Amniotic stem cell (primary cell): ENCODE results near the gene KIF5C.

Experiments used
- DNase-seq: peaks from one replicate; lab custom pipeline; 2025; lab: John Stamatoyannopoulos, UW

KIF5C gene

DNA sequence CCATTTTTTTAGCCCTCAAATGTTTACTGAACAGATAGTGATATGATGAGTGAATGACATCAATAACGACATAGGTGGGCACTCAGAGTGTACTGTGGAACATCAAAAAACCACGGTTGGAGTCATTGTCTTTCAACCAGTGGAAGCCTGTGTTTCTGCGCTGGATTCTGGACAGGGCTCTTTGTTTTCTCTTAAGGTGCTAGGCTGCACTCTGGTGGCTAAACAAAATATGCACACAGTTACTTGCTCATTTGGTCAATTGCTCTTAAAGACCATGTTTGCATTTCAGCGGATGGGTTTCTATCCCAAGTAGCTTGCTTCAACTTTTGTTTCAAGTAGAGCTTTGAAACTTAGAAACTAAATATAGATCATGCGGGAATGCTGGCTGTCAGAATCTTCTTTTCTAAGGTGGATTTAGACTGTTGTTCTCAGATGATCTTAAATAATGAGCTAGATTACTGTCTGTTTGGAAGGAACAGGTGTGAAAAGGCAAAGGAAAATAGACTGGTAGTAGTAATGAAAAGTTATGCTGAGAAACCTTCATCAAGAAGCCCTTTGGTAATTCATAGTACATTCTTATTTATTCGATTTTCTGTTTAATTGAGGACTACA is 115.0 kb downstream of the KIF5C start:
- DNase-seq: peak; percentile 66

DNA sequence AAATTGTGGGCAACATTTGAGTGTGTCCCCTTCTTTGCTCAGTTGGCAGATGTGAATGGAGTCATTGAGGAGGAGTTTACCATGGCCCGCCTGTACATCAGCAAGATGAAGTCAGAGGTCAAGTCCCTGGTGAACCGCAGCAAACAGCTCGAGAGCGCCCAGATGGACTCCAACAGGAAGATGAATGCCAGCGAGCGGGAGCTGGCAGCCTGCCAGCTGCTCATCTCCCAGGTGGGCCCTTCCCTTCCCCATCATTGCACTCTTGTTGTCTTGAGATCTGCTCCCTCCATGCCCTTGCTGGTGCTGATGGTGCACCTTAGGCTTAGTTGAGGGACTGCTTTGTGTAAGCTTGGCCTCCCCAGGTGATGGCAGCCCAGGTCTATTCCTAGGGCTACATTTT is 115.9 kb downstream of the KIF5C start:
- DNase-seq: no peak

DNA sequence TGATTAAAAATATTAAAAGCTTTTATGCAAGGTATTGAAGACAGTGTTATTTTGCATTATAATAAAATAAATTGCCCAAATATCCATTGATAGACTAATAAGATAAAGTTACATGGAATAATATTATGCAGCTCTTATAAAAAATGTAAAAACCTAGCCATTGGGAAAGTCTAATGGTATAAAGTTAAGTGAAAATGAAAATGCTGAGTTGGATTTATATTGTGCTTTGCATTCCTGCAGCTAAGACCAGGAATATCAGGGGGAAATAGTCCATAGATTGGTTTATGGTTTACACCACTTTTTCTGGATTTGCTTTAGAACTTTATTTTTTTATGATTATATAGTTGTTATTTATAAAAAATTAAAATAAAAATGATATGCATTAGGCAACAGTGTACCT is 117.4 kb downstream of the KIF5C start:
- DNase-seq: no peak

DNA sequence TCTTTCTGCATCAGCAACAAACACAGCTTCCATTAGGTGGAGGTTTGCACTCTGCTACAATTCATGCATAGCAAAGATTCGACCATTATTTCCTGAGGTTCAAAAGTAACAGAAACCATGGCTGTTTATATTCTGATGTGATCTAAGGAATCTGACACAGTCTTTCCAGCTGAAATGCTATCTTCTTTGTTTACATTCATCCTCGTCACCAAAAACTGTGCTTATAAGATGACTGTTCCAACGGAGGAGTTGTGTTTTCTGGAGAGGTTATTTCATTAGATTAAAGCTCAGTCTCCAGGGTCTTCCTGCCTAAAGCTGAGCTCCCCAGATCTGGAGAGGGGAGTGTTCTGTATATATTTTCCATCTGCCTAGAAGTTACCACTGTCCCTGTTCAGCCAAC is 118.3 kb downstream of the KIF5C start:
- no peak for DNase-seq

DNA sequence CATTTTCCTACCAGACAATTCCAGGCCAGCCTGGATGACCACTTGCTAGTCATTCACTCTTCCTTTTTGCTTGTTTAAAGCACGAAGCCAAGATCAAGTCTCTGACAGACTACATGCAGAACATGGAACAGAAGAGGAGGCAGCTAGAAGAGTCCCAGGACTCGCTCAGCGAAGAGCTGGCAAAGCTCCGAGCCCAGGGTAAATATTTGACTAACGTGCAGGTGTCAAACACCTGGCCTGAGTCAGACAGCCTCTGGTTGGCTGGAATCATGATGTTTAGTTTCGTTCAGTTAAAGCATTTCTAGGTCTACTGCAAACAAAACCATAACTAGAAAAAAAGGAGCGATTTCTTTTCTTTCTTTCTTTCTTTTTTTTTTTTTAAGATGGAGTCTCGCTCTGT is 119.3 kb downstream of the KIF5C start:
- no peak for DNase-seq

DNA sequence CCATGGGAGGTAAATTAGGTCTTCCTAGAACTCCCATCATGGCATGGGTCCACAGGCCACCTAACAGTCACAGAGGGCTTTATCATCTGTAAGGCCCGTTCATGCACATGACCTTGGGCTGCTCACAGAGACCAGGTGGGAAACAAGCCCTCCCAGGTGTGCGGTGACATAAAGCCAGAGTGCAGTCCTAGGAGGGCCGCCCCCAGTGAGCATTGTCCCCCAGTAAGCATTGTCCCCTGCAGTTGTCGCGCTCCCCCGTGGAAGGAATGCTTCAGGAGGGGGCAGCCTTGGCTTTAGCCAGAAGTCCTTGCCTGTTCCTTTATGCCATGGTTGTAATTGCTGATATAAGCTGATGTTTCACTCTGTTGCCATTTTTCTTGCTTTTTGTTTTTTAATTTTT is 121.8 kb downstream of the KIF5C start:
- DNase-seq: no peak

DNA sequence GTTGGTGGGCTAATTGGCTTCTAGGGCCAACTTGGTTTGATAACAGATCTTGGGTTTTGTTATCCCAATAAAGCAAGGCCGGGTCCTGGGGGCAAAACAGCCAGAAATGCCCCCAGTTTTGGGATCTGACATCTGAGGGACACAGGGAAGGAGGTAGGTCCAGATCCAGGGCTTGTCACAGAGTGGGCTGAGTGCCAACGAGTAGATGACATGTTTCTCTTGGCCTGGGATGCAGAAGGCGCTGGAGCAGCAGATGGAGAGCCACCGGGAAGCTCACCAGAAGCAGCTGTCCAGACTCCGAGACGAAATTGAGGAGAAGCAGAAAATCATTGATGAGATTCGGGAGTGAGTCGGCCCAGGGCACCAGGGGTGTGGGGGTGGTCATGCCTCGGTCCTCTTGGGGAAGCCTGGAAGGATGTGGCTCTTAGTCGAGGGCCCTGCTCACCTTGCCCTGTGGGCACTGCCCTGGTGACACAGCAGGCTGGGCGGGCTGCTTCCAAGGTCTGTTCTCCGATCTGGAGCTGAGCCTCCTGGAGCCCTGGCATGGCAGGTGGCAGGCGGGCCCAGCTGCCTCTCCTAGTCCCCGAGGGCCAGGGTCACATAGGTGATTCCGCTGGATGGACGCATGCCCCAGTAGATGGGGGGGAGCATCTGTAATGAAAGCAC is 123.3 kb downstream of the KIF5C start:
- no peak for DNase-seq

DNA sequence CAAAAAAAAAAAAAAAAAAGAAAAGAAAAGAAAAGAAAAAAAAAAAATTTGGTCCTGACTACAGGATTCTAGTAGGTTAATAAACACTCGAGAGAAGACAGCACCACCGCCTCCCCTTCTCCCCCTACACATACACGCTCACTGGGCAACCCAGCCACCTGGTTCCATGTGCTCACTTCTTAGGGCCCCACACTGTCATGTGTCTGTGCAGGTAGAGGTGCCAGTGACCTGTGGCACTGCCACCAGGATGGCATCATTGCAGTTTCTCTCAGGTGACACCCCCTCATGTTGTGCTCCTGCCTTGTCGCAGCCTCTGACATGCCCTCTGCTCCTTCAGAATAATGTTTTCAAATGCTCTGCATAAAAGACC is 123.8 kb downstream of the KIF5C start:
- no peak for DNase-seq

DNA sequence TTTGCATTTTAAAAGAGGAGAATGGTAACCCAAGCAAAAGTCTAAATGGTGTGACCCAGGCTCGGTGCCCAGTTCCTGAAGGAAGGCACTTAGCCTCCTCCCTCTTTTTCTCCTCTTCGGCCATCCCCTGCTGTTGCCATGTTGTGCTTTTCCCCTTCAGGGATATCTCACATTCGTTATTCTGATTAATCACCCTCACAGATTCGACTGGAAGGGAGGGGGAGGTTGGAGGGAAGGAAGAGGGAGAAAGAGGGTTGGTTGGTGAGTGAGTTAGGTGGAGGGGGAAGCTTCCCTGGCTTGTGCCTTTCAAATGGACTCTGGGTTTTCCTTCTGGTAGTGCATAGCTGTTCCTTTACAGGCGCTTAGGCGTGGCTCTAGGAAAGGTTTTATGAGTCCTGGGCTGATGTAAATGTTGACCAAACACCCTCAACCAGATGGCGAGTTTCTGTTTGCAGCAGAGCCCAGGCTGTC is 124.5 kb downstream of the KIF5C start:
- DNase-seq: no peak

DNA sequence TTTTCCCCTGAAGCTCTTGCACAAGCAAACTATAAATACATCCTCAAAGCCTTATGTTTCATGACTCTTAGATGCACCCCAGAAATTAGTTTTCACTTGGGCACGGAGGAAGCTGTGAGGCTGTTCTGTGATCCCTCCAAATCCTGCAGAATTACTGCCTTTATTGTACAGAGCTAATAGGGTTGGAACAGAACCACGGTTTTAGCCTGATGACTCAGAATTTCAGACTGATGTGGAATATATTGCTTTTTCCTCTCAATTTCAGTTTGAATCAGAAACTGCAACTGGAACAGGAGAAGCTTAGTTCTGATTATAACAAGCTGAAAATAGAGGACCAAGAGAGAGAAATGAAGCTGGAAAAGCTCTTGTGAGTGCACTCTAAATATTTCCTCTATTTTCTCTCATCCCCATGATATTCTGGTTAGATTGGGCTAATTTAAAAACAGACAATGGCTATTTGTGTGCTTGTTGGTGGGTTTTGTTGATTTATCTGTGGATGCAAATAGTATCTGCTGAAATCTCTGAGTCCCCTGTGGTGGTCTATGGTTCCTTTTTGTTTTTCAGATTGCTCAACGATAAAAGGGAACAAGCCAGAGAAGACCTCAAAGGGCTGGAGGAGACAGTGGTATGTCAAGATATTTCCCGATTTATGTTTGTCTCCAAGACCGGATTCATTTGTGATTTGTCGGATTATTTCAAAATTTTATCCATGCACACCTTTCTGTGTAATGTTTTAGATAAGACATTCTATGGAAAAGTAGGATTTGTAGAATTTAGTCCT is 125.3 kb downstream of the KIF5C start:
- DNase-seq: no peak

DNA sequence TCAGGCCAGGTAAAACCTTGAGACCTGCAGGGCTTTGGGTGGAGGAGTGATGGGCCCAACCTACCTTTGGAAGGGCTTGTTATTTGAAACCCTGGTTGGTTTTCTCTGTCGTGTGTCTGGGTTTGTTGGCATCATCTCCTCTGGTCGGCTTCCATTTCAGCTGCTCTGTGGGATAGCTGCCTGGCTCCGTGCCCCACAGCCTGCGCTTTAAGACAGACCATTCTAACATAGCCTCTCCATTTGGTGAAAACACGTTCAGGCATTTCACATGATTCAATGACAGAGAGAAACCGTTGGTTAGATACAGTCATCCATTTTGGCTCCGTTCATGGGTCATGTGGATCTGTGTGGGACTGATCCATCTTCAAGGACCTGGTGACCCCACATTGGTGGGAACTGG is 126.5 kb downstream of the KIF5C start:
- DNase-seq: no peak

DNA sequence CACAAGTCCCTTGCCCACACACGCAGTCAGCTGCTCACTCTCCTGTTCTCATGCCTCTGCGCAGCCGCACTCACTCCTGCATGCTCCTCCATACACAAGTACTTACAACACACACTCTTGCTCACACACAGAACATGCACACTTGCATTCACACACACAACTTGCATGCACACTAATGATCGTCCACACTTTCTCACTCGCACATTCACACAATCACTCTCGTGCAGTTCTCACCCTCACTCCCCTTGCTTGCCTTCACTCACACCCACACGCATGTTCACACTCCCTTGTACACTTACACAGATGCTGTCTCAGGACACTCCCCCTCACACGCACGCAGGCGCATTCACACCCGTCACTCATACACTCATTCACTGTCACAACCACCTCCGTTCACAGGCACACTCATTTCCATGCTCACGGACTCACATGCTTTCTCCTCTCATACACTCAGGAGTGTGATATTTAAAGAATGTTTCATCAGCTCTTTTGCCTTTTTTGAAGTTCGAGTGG is 127.4 kb downstream of the KIF5C start:
- no peak for DNase-seq

DNA sequence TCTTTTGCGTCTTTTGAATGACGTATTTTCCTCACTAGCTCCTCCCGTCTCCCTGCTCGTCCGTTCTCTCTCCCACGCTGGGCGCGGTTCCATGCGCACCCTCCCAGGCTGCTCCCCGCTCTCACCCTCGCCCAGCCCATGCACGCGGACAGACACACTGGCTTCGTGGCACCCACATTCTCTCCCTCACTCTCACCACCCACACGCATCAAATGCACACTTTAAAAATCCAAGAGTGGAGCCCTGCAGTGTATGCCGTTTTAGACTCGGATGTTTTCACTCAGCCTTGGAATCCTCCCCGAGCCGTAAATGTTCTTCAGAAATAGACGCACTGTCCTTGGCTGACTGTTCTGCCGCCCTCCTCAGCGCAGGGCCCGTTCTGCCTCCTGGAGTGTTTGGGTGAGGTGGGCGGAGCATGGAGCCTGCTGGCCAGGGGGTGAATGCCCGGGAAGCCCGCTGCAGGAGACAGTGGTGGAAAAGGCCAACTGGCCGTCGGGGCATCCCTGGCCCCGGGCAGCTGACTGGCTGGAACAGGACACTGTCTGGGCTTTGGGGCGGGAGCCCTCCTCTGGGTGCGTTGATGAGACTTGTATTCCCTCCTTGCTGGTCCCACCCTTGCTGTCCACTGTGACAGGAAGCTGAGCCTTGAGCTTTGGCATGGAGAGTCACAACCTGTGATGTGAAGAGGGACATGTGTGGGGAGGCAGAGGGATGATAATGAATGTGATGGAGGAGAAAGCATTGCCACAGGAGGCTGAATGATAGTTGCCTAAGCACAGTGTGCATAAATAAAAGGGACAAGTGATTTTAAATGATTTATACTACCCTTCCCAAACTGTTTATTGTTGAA is 128.1 kb downstream of the KIF5C start:
- no peak for DNase-seq

DNA sequence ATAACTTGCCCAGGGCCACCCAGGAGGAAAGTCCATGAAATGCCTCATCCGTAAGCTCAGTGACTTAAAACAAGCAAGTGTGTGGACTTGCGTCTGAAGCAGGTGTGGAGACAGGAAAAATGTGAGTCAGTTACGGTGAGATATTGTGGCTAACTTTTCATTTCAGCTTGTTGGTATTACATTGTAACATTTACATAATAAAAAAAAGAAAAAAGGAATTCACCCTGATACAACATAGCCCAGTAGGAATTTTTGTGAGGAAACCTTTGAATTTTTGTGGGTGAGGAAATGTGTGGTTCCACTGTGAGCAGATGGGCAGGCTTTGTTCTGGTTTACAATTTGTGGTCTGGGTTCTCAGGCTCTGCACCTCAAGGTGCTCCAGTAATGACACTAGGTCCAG is 129.8 kb downstream of the KIF5C start:
- no peak for DNase-seq

DNA sequence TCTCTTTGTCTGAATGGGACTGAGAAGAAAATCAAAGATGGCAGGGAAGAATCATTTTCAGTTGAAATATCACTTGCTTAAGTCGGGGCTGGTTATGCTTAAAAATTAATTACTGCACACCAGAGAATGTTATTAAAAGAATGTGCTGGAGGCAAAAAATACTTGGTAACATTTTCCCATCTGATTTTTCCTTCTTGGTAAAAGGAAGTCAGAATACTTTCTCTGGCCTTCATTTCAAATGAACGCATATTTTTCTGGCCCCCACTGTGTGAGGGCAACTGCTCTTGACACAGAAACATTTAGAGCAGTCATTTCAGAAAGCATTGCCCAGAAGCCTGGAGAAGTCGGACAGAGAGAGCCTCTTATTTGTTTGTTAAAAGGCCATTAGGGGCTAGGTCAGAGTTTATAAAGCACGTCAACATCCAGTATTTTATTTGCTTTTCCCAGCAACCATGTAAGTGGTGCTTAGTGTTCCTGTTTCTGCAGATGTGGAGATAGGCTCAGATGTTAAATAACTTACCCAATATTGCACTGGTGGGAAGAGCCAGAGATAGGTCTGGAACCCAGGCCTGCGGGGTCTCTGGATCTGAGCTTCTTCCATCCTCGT is 130.5 kb downstream of the KIF5C start:
- no peak for DNase-seq

DNA sequence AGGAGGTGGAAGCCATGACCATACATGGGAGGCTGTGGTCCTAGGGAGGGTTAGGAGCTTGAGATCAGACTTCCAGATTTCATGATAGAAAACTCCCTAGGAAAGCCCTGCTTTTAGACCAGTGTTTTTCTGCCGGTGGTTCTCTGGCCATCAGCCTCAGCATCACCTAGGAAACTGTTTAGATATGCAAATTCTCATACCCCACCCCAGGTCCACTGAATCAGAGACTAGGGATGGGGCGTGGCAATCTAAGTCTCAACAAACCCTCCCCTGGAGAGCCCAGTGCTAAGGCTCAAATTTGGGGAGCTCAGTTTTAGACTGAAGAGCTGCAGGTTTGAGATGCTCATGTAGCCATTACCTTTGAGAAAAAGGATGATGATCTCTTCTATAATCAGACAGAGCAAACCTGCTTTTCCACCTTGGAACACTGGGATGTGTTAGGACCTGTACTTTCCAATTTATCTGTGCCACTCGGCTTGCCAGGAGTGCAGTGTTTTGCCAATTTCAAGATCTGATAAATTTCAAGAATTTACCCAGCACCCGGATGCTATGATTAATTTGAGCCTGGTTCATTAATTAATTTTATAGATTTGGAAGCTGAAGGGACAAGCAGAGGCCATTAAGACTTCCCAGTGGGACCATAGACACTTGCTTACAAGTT is 132.0 kb downstream of the KIF5C start:
- no peak for DNase-seq

DNA sequence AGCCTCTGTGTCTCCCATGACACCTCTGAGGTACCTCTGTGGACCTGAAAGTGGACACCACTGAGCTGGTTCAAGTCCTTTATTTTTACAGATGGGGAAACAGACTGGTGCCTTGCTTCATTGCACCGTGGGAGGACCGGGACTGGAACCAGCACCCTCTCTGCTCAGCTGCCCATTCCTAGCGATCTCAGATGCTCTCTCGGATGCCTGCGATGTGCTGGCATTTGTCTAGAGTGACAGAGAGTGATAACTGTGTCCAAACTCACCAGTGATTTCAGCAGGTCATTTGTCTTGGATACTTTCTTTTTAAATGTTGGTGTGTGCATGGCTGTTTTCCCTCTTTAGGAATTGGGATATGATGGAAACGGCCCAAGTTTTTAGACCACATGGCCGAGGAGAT is 133.4 kb downstream of the KIF5C start:
- no peak for DNase-seq

DNA sequence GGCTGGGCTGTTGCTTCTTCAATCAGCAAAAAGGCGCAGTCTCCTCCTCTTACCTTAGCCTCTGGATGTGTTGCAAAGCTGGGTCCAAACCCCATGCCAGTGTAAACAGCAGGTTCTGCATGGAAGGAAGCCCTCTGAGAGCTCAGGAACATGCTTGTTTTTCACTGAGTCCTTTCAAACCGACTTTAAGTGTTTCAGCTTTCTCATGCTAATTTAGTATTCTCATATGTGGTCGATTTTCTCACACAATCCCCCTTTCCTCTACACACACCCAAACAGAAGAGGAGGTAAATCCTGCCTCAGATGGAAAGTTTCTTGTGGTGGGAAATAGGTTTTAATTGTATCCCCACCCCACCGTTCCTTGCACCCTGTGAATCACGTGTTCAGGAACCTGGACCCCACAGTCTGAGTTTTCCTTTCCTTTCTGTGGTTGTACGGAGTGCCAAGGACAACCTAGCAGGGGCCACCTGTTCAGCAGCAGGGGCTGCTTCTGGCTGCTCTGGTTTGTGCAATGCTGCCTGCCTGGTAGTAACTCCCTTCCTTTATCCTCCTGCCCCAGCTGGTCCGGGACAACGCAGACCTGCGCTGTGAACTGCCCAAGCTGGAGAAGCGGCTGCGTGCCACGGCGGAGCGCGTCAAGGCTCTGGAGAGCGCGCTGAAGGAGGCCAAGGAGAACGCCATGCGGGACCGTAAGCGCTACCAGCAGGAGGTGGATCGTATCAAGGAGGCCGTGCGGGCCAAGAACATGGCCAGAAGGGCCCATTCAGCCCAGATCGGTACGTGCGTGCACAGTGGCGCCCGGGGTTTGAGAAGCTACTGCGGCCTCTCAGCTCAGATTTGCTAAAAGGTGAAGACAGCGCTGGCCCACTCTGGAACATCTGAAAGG is 134.8 kb downstream of the KIF5C start:
- DNase-seq: no peak

DNA sequence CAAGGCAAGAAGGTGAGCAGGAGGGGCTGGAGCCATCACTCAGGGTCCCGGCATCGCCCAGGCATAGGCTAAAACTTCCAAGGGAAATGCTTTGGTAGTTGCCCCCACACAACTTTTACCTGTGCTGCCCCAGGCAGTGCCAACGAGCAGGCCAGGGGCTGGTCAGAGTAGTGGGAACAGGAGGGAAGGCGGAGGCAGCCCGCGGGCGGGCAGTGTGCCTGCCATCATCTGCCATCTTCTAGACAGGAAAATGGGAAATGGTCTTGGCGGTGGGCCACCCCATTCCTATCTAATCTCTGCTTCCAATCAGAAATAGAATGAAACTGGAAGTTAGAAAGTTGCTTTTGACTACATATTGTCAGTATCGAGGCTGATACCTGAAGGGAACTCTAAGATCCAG is 137.5 kb downstream of the KIF5C start:
- no peak for DNase-seq

DNA sequence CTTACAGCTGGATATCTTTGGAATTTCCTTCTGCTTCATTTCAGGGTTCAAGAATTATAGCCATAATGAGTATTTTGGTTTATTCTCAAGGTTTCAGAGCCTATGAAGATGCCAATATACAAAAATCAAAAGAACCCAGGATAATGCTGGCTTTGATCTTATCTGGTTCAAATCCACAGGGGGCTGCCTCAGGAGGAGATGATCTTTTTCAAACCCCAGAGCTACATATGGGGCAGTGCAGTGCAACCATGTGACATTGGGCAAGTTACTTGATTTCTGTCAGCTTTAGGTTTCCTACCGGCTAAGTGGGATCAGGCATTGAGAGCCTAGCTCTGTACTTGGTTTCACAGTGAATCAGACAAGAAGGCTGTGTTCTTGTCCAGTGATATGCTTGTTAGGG is 140.5 kb downstream of the KIF5C start:
- no peak for DNase-seq
